NCI-H2081 treated with DMSO at 0.1 percent for 48 hours (cell line): ENCODE data around the gene CYB5R4.
"Not testable (repeated sequence)": the region's sequence is repeated elsewhere in the genome, so short reads cannot be mapped to it uniquely, and the experiment has no call there.

Experiments used
- DNase-seq: peaks from one replicate; lab custom pipeline; 2025; lab: John Stamatoyannopoulos, UW

The CYB5R4 gene

DNA sequence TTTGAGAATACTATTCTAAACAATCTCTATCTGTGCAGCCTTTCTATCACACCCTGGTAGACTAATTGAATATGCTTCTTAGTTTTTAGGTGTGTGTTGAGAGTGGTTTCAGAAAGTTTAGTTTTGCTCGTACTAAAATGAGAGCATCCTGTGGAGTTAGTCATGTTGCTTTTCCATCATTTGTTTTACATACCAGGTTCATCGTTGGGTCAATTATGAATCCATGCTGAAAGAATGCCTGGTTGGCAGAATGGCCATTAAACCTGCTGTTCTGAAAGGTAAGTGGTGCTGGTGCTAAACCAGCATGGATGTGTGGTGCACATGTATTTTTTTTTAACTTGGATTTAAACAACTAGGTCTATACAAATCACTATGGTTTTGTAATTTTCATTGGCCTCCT, 49.3 kb downstream of the CYB5R4 start:
- DNase-seq, result no peak

DNA sequence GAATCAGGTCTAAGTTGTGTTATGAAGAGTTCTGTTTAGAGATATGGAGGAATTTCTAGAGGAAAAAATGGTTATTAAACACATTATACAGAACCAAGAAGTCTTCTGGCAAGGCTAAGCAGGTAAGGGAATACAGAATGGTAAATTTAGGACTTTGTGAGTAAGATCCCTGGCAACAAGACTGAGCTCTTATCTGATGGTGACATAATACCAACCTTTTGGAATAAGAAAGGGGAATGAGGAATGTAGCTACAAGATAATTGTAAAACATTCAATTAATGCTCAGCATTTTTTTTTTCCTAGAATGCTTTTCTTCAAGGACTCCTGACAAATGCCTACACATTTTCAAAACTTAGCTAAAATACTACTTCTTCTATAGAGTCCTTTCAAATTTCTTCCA, 51.8 kb downstream of the CYB5R4 start:
- no peak for DNase-seq

- no peak for DNase-seq
These were observed 55.5 kb downstream of the CYB5R4 start for GRCh38 chr6:83914953-83915352.

DNA sequence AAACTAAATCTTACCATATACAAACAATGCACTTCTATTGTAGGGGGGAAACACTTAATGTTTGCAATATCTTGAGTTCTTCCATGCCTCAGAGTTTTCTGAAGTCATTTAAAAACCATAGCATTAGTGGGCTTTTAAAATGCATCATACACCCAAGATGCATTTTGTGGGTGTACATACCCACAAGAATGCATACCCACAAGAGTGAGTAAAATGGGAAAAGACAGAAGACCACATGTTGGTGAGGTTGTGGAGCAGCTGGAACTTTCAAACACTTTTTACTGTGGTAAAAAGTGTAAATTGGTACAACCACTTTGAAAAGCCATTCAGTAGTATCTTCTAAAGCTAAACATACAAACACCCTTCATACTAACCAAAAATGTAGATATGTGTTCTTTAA, 57.5 kb downstream of the CYB5R4 start:
- DNase-seq, result no peak

DNA sequence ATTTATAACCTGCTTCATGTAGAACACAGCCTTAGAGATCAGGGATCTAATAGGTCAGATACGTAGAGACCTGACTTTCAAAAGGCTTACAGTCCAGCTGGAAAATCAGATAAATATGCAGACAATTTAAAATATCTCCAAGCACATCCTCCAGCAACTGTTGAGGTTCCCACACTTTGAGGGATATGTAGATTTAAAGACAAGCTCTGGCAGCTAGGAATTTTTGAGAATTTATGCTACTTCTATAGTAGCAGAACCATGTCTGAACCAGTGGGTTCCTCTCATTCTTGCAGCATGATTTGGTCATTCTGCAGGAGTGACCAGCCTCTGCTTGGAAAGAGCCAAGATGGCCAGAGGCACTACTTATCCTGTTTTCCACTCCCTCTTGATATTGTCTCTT, 60.5 kb downstream of the CYB5R4 start:
- no peak for DNase-seq

DNA sequence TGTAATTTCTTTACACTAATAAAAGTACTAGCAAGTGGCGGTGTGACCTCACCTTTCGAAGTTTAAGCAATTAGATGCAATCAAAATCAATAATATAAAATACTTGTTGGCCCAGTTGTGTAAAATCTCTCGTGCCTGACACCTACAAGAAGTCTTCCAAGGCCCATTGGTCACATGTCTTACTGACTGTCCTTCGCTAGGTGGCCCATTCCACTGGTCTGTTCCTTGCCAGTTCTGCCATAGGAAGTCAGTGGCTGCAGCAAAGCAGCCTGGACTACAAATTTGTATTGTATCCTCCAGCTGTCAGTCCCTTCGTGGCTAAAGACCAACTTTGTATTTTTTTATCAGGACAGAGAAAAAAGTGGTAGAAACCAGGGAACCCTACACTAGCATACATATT, 61.8 kb downstream of the CYB5R4 start:
- DNase-seq, result no peak

DNA sequence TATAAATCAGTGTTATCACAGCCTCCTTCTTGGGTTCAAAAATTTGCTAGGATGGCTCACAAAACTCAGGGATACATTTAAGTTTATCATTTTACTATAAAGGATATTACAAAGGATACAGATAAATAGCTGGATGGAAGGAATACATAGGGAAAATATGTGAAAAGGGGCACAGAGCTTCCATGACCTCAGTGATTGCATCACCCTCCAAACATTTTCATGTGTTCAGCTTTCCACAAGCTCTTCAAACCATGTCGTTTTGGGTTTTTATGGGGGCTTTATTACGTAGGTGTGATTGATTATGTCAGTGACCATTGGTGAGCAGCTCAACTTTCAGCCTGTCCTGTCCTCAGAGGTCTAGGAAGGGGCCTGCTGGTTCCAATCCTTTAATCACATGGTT, 68.0 kb downstream of the CYB5R4 start:
- no peak for DNase-seq

DNA sequence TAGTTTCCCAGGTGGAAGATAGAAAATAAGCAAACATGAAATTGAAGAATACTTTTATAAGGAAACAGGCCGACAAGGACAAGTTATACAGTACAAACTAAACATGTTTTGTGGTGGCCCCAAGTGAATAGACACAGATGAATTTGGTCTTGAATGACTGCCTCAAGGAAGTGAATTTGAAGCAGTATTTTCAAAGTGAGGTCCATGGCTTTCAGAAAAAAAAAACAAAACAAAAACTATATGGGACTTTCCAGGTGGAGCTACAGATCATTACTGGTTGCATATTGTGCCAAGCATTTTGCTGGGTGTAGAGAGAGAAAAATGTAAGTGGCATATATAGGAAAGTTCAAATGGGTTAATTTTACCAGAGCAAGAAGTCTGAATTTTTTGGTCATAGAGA, 68.8 kb downstream of the CYB5R4 start:
- no peak for DNase-seq

- not testable (repeated sequence) for DNase-seq
These were observed 86.8 kb downstream of the CYB5R4 start for GRCh38 chr6:83946201-83946833.

- DNase-seq, result not testable (repeated sequence)
These were observed 88.5 kb downstream of the CYB5R4 start for GRCh38 chr6:83947983-83948382.

GRCh38 chr6:83948851-83949250, 89.4 kb downstream of the CYB5R4 start:
- no peak for DNase-seq

DNA sequence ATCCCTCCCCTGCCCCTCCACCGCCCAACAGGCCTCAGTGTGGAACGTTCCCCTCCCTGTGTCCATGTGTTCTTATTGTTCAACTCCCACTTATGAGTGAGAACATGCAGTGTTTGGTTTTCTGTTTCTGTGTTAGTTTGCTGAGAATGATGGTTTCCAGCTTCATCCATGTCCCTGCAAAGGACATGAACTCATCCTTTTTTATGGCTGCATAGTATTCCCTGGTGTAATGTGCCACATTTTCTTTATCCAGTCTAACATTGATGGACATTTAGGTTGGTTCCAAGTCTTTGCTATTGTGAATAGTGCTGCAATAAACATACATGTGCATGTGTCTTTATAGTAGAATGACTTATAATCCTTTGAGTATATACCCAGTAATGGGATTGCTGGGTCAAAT, 91.9 kb downstream of the CYB5R4 start:
- not testable (repeated sequence) for DNase-seq

DNA sequence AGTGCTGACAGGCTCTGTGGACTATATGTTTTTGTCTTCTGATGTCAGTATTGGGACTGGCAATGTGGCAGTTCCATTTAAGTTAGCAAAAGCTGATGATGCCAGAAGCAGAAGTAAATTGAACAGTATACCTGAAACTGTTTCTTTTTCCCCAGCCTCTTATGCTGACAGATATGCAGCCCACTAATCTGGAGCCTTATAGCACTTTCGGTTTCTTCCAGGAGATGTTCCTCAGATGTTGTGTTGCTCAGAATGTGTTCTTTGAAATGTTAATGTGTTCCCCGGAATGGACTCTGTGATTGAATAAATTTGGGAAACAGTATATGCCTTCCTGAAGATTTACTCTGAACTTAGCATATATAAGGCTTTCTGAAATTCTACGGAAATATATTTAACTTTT, 93.3 kb downstream of the CYB5R4 start:
- no peak for DNase-seq

DNA sequence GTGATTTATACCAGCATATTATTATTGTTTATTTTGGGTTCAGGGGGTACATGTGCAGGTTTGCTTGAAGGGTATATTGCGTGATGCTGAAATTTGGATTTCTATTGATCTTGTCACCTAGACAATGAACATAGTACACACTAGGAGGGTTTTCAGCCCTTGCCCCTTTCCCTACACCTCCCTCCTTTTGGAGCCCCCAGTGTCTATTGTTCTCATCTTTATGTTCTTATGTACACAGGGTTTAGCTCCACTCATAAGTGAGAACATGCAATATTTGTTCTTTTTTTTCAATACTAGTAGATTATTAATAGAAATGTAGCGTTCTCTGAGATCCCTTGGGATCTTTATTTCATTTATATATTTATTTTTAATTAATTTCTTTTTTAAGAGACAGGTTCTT, 94.9 kb downstream of the CYB5R4 start:
- DNase-seq, result no peak

- DNase-seq, result no peak
These were observed 98.8 kb downstream of the CYB5R4 start for GRCh38 chr6:83958241-83958685.

DNA sequence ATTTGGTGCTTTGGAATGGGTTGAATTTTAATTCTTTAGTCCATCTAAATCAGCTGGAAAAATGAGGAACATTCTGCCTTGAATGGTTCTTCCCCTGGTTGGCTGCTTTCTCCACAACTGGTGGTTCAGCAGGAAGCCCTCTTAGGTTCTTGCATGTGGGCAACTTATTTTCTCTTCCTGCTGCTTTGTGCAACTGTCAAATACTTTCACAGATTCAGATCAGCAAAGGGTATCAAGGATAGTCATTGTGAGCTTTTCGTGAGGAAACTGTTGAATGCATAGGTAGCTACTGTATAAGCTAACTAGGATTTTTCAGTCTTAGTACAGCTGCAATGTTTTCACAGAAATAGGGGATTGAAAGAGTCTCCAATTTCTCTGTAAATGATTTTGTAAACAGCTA, 101.2 kb downstream of the CYB5R4 start:
- no peak for DNase-seq

DNA sequence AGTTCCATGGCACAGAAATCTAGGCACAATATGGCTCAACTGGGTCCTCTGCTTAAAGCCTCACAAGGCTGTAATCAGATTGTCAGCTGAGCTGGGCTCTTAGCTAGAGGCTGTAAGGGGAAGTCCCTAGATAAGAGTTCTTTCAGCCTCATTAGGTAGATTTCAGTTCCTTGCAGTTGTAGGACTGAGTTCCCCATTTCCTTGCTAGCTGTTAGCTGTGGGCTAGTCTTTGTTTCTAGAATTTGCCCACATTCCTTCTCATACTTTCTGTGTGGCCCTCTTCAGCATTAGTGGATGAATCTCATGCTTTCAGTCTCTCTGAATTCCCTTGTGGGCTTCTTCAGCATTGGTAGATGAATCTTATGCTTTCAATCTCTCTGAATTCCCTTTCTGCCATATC, 103.1 kb downstream of the CYB5R4 start:
- no peak for DNase-seq

DNA sequence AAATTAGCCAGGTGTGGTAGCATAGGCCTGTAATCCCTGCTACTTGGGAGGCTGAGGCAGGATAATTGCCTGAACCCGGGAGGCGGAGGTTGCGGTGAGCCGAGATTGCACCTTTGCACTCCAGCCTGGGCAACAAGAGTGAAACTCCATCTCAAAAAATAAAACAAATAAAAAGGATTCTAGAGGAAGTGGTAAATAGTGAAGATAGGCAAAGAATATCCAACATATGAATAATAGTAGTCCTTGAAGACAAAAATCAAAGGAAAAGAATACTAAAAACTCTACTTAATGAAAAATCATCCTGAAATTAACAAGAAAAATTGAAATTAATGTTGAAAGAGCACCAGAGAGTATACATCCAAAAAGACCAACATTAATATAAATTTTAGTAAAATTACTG, 107.0 kb downstream of the CYB5R4 start:
- no peak for DNase-seq

- no peak for DNase-seq
These were observed 111.1 kb downstream of the CYB5R4 start for GRCh38 chr6:83970582-83970981.

GRCh38 chr6:83974409-83975050, 115.0 kb downstream of the CYB5R4 start:
- DNase-seq, result no peak

DNA sequence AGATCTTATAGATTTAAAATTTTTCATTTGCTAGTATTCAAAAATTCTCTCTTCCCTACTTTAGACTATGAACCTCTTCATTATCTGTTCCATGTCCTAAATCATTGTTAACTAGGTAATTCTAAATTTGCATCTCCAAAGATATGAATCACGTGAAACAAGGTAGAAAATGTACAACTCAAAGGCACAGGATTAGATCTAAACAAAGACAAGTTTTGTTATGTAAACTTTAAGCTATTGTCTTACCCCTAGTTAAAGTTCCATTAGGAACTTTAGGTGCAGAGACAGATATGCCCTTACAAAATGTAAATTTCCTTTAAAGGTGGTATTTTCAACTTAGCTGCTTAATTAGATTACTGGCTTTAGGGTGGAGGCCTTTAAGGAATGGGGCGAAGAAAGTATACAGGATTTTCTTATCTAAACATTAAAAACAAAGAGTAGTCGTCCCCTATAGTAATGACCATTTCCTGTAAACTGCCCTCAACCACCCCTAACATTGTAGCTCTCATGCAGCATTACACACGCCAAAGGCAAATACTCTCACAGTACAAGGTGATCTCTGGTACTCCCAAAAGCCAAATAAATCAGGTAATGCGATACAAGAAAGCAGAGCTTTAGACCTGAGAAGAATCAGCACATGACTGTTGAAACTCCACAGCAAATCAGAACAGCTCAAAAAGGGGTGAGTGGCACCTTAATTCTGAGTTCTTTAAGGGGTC, 116.7 kb downstream of the CYB5R4 start:
- no peak for DNase-seq

GRCh38 chr6:83976871-83977270, 117.4 kb downstream of the CYB5R4 start:
- DNase-seq, result no peak

DNA sequence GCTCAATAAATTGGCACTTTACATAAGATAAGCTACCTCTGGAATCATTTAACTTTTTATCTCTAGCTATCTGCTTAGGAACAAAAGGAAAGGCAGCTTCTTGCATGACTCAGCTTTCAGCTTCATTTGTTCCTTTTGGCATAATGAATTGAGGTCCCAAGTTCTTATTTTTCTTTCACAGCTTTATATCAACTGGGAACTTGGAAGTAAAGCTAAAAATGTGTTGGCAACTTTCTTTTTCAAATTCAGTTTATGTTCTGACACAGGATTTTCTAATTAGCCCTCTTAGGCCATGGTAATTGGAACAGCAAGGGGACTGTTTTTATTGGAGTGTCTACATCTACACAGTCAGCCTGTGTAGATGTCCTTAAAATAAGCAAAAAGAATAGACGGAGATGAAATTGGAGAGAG, 118.8 kb downstream of the CYB5R4 start:
- DNase-seq, result no peak
